HG03025 (cell line): ENCODE measurements around the gene SMAD7.

Experiments
- ATAC-seq: cut with Tn5 transposase; IDR thresholded peaks from one replicate; pipeline ENCODE4 v1.9.1; 2021; ENCODE audit warnings: mild to moderate bottlenecking, moderate library complexity; ENCODE audit not compliant: unreplicated experiment, low FRiP score

Gene SMAD7

DNA sequence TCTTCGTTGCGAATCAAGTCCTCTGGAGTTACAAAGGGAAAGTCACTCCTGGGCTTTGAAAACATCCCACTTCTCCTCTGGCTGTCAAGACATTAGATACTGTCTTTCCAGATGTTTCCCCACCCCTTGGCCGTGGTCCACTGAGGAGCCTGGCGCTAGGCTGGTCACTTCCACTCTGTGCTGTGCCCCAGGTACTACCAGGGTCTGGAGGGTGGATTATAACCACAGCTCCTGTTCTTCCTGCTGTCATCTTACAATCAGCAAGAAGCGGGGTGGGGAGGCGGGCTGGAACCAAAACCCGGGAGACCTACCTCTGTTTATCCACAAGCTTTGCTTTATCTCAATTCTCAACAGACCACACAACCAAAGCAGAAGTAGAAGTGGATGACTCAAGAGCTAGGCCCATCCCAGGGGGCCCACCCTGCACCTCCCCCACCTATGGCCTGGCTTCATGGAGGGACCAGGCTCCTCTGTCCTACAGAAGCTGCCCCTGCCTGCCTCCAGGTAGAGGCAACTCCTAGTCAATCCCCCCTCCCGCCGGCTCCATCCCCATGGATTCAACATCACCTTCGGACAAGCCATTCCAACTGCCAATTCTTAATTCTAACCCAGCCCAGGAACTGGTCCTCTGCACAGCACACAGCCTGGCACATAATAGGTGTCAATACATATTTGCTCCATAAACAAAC is 17.8 kb downstream of the SMAD7 start:
- no peak for ATAC-seq

DNA sequence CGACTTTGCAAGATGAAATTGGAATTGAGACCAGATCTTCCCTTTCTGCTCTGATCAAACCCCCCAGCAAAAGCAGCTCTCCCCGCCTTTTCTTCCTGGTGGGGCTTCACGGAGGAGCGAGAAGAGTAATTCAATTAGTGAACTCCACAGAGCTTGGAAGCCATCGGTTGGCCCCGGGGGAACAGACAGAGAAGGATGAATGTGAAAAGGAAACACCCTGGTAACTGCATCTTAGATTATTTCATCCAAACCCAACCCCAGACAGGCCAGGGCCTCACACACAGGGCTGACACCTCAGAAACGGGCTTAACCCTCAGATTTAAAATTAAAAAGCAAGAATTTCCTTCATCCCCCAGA is 18.3 kb downstream of the SMAD7 start:
- ATAC-seq = no peak

DNA sequence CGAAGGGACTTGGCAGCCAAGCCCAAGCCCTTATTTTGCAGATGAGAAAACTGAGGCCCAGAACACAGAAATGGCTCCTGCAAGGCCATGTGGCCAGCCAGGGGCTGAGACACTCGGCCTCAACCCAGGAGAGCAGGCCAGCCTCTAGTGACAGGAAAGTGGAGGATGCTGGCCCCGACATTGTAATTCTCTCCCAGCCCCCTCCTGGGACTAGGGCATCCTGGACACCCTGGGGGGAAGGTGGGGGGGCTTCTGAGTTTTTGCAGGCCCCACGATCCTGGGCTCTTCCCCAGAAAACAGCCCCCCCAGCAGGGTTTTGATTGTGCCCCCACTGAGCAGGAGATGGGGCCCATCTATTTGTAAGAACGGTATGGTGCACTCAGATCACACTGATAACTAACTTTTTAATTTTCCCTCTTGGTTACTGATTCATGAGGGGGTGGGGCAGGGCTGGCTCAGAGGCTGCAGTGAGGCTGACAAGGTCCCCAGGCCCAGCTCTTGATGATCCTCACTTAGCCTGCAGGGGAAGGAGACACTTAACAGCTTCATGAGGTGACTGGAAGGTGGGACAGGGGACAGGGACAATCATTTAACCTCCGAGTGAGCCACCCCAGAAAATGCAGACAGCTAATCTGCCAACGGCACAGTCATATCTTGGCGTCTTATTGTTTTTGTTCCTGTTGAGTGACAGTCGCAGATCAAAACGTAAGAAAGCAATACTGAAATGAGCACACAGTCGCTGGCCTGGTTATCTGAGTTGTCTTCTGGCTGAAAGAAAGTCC is 18.9 kb downstream of the SMAD7 start:
- no peak for ATAC-seq

DNA sequence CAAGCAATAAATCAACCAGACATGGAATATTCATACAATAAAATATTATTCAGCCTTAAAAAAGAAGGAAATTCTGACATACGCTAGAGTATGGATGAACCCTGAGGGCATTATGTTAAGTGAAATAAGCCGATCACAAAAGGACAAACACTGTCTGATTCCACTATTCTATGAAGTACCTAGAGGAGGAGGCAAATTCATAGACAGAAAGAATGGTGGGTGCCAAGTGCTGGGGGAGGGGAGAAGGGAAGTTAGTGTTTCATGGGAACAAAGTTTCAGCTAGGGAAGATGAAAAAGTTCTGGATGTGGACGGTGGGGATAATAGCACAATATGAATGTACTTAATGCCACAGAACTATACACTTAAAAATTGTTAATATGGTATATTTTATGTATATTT is 19.8 kb downstream of the SMAD7 start:
- ATAC-seq = no peak

DNA sequence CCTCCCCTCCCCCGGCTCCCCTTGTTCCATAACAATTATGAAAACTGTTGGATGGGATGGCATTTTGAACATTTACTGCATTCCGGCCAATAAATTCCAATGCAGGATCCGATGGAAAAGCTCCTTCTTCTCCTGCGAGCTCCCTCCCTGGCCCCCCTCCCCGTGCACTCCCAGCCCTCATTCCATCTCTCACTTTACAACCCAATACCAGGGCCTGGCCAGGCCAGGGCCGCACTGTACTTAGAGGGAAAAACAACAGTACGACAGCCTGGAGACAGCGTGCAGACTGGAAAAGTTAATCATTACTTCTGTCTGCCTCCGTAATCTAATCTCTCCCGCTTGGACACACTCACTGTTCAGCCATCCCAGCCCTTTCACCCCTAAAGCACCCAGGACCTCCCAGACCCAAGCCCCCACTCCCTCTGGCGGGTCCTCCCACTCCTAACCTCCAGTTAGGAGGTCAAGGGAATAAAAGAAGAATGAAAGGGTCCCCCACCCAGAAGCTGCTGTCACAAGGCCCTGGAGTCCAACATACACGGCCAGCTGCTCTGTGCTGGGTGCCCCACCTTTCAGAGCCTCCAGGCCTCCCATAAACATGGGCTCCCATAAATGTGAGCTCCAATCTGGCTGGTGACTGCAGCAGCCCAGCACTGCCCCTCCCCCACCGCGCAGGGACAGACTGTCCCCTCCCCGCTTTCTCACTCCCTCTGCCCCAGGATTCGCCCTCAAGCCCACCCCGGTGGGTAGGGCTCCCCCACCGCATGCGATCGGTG is 20.6 kb downstream of the SMAD7 start:
- no peak for ATAC-seq

DNA sequence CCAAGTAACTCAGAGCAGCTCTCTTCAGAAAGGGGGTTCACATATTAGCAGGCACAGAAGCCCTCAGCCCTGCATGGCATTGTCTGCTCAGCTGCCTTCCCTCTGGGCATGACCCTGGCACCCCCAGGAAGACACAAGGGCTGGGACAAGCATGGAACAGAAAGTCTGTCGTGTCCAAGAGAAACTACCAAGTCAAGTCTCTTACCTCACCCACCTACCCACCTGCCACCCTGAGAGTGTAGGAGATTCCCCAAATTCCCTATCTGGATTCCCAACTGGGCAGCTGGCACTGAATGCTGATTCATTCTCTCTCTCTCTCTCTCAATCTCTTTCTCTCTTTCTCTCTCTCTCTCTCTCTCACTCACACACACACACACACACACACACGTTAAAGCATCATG is 21.6 kb downstream of the SMAD7 start:
- no peak for ATAC-seq

DNA sequence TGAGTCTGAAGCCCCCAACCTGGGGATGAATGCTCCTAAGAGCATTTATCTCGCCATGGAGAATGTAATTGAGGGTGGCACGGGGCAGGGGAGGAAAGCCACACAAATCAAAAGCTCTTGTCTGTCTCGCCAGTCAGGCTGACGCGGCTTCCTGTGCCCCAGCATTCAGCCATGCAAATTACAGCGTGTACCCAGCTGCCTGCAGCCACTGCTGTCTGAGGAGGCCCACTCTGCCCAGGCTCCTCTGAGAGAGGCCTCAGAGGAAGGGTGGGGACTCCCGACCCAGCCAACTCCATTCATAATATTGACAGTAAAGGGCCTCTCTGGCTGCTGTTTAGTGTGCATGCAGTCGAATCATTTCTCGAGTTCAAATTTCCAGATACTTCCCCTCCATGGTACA is 22.0 kb downstream of the SMAD7 start:
- ATAC-seq = peak; percentile 64

DNA sequence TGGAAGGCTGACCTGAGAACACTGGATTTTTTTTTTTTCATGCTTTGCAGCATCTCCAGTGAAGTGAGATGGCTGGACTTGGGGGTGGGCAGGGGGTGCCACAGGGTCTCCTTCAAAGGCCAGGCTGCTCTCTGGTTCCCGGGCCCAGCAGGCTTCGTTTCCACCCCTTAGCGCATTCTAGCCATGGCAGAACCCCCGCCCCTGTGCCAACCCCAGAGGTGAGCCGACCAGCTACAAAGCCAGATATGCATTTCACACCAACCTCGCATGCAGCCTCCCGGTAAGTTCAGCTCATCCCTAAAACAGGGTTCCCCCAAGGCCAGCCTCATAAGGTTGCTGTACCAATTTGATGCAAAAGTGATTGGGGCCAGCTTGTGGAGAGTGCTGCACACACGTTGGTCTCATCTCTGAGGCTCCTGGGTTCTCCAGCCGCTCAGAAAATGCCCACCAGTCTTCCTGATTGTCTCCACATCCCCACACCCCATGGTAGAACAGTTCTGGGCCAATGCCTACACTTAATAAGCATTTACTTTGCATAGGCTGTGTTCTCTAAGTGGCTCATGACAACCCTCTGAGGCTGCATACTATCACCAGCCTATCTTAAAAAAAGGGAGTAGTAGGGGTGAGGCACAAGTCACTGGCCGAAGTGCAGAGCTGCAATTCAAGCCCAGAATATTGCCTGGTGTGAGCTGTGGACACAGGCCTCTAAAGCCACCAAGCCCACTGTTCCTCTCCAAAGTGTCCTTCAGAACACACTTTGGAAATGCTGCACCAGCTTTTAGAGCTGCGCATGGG is 23.3 kb downstream of the SMAD7 start:
- ATAC-seq = no peak

DNA sequence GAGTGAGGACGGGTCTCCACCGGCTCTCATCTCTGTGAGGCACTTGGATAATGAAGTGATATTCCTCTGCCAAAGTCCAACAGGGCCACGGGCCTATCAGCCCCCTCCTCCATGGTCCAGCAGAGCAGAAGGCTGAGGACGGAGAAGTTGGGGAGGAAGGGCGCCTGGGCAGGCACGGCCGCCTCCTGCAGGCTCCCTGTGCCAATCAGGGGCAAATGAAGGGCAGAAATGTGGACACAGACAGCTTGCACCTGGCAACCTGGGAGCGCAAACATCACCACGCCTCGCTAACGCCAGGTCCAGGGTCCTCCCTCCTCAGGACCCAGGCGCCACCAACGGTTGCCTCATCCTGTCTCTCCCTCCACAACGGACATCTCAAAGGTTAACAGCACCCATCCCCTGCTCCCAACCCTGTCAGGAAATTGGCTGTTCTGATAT is 24.3 kb downstream of the SMAD7 start:
- ATAC-seq = no peak

DNA sequence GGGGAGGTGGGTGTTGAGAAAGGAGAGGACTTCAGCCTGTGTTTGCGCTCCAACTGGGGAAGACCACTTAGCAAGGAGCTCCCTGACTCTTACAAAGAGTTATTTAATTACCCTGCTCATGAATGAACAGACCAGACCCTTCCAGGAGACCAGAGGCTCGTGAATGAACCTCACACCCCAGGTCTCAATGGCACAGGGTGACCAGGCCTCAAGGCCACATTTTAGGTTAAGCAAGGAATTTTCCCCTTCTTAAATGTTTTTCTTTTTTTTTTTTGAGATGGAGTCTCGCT is 25.3 kb downstream of the SMAD7 start:
- no peak for ATAC-seq

DNA sequence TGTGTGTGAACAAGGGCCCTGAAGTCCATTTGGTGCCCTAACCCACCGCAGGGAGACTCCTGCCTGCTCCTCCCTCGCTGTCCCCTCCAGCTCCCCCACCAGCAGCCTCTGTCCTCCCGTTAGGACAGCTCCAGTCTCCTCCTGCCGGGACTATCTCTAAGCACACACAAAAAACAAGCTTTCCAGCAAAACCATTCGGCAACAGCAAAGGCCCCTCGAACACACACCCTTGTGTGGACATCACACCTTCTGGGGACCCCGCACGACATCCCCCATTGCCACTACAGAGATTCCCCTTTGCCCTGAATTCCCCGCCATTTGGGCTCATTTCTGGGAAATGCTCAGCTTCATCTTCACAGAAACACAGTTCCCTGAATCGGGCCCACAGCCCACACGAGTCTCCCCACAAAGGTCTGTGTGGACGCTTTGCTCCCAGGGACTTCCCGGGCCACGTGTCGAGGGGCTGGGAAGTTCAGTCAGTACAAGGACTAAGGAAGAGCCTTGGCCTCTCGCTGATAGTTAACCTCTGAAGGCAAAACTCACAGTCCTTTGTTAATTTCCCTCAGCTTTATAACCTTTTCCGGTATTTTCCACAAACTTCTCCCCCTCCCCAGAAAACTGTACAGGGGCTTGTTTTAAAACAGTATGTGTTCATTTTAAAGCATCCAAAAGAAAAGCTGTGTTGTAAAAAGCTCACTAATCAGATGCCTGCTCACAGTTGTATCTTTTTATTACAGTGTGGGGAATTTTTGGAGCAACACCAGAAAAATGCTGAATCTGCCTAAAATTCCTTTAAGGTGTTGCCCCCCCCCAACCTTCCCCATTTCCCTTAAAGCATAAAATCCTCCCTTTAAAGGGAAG is 25.9 kb downstream of the SMAD7 start:
- no peak for ATAC-seq

DNA sequence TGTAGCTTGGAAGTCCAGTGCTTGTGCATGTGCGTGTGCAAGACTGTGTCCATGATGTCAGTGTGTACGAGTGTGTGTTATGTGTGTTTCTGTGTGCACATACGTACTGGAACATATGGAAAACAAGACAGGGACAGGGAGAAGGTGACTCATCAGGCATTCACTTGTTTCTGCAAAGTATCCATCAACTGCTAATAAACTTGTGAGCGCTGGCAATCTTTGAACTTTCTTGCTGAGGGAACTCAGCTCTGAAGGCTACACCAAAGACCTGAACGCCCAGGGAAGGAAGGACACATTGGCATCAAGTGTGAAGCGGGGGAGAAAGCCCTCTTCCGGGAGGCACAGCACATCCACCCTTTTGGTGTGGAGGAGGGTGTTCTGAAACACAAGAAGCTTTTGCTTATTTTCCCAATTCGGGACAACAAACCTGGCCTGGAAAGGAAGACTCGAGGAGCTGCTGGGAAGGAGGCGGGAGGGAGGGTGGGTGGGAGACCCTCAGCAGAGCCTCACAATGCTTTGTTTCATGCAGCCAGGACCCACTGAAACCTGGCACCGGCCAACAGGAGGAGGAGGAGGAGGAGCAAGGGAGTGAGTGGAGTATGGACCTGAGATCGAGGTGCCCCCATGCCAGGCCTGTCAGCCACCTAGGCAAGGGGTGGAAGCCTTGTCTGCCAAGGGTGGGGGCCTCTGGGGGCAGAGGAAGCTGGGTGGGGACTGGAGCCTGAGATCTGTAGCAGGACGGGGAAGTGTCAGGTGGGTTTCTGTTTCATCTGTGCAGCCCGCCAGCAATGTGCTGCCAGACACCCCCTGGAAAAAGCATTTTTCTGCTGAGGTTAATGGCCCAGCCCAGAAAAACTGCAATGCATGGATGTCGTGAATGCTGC is 26.8 kb downstream of the SMAD7 start:
- no peak for ATAC-seq

DNA sequence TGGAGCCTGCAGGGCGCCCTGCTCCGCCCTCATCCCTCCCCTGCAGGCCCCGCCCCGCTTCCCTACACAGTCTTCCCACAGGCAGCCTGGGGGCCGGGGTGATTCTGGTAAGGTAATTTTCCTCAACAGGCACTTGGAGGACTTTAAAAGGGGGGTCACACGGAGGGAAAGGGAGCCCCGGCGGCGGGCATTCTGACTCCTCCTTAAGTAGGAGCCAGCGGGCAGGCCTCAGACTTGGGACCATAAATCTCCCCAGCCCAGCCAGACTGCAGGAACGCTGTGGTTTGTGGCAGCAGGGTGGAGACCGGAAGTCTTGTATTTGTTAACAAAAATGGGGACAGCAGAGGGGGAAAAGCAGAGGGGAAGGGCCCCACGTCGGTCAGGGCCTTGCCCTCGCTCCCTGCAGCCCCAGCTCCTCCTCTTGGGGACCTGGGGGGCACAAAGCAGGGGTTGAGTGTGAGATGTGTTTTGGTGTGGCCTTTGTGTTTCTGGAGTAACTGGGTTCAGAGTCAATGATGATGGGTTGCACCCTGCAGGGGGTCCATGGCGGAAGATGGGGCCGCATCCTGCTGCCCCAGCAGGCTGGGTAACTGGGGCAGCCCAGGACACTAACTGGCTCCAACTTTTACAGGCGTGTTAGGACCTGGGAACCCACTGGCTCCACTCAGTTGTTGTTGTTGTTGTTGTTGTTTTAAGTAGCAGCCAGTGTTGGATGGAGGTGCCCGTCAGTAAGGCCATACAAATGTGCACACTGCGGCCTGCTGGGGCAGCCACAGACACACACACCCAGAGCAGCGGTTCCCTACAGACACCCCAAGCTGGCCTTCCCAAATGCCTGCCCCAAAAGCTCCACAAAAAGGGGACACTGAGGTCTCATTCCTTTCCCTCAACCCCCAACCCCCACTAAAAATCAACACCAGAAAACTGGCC is 27.7 kb downstream of the SMAD7 start:
- ATAC-seq = no peak

DNA sequence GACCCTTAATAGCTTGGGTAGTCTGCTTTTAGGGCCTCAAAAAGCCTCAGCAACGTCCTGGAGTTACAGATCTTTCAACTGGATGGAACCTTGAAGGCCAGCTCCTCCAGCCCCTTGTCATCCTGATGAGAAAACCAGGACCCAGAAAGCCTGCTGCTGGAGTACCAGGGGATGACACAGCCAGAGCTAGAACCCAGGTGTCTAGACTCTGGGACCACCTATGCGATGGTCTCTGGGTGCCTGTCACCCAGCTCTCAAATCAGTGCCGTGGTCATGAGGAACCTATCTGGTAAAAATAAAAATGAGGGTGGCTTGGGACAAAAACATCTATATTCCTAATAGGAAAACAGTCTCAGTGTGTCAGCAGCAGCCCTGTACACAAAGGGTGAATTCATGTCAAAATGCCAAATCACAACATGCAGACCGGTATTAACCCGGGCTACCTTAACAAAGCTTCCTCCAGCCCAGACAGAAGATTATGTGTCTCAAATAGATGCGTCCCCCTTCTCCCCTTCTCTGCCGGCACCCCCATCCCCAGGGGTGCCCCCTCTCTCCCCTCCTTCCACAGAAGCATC is 28.5 kb downstream of the SMAD7 start:
- ATAC-seq = no peak

DNA sequence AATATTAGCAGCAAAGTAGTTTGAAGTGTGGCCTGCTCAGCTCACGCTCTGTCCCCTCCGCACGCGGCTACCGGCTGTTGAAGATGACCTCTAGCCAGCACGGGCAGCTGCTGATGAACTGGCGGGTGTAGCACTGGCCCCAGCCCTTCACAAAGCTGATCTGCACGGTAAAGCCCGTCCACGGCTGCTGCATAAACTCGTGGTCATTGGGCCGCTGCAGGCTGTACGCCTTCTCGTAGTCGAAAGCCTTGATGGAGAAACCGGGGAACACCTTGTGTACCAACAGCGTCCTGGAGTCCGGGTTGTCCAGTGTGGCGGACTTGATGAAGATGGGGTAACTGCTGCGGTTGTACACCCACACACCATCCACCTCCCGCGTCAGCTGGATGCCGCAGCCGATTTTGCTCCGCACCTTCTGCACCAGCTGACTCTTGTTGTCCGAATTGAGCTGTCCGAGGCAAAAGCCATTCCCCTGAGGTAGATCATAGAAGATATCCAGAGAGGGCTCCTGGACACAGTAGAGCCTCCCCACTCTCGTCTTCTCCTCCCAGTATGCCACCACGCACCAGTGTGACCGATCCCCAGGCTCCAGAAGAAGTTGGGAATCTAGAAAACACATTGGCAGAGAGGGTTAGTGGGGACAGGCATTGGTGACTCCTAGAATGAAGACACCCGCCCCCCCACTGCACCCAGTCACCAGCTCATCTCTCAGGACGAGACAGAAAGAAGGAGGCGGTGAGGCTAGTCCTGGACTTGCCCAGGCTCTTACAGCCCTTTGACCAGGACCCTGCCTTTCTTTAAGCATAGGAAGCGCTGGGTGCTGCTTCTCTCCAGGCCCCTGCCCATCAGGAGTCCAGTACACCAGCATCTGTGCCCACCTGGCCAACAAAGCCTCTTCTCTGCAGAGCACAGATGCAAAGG is 29.2 kb downstream of the SMAD7 start:
- ATAC-seq = no peak

DNA sequence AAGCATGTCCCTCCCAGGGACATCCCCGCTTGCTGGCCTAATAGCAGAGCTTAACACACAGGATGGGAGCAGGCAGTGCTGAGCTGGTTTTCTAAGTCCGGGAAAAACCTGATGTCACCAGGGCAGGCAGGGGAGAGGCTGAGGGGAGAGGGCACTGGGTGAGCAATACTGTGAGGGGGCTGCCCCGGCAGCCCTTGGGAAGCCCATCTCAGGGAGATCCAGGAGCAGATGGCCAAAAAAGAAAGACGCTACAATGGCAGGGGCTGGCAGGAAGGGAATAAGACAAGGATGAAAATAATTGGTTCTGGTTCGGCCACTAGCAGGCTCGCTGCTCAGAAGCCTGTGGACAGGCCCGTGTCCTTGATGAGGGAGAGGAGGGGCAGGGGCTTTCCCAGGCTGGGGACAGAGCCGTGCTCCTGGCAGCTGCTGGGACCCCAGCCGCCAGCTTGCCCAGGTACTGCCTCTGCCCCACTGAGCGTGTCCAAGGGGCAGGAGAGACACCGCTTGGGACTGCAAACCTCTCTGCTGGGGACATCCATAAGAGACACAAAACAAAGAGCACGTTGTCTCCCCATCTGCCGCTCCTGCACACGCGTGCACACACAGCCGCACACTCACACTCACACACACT is 30.2 kb downstream of the SMAD7 start:
- no peak for ATAC-seq
